SU-DHL-6 (cell line): ENCODE results near the gene EEF1AKMT3.

Experiments used
- H2AFZ ChIP-seq: fragments of 200-600 bp; sonication (generic); 2 replicates; pipeline ENCODE4 v1.6.1; 2014; ENCODE audit warnings: low read depth, mild to moderate bottlenecking, moderate library complexity, mixed read lengths, antibody characterized with exemption, low read length; ENCODE audit not compliant: severe bottlenecking
- H3F3A ChIP-seq: fragments of 200-600 bp; shearing (Covaris generic); 2 replicates; pipeline ENCODE4 v1.6.0; 2016; ENCODE audit warnings: antibody characterized with exemption, mild to moderate bottlenecking; ENCODE audit not compliant: insufficient read depth
- H3K27ac ChIP-seq: fragments of 200-600 bp; sonication (generic); 2 replicates; pipeline ENCODE4 v1.5.1; 2016; ENCODE audit warnings: low read depth, mild to moderate bottlenecking, low read length, moderate library complexity, mixed read lengths
- H3K27me3 ChIP-seq: fragments of 200-600 bp; sonication (generic), shearing (Covaris generic); 2 replicates; pipeline ENCODE4 v1.6.0; 2014; ENCODE audit warnings: mild to moderate bottlenecking, low read length
- H3K36me3 ChIP-seq: fragments of 200-600 bp; sonication (generic); 2 replicates; pipeline ENCODE4 v1.6.1; 2014; ENCODE audit warnings: mild to moderate bottlenecking, low read length, mixed read lengths
- H3K4me2 ChIP-seq: fragments of 300-600, 200-600 bp; shearing (Covaris generic), sonication (generic); 2 replicates; pipeline ENCODE4 v1.6.0; 2014; ENCODE audit warnings: low read length, low read depth, mild to moderate bottlenecking; ENCODE audit not compliant: poor library complexity, severe bottlenecking
- H3K4me3 ChIP-seq: fragments of 200-600 bp; sonication (generic); 2 replicates; pipeline ENCODE4 v1.5.1; 2014; ENCODE audit warnings: antibody characterized with exemption, low read length, mild to moderate bottlenecking, mixed read lengths; ENCODE audit not compliant: insufficient read depth, poor library complexity, severe bottlenecking
- H3K79me2 ChIP-seq: fragments of 200-600 bp; sonication (generic); 2 replicates; pipeline ENCODE4 v1.6.1; 2014; ENCODE audit warnings: mild to moderate bottlenecking, low read length, moderate library complexity; ENCODE audit not compliant: insufficient read depth
- H3K9ac ChIP-seq: fragments of 200-600 bp; sonication (generic); 2 replicates; pipeline ENCODE4 v1.7.0; 2014; ENCODE audit warnings: mild to moderate bottlenecking, low read length
- H3K9me2 ChIP-seq: fragments of 200-600 bp; sonication (generic); replicated peaks from 2 replicates; pipeline ENCODE4 v1.6.1; 2014; ENCODE audit warnings: low read length; ENCODE audit not compliant: insufficient read depth
- H3K9me3 ChIP-seq: fragments of 200-600 bp; sonication (generic); 2 replicates; pipeline ENCODE4 v1.6.1; 2014; ENCODE audit warnings: low read length, mixed read lengths; ENCODE audit not compliant: insufficient read depth
- H4K20me1 ChIP-seq: fragments of 200-600 bp; sonication (generic); 2 replicates; pipeline ENCODE4 v1.6.1; 2014; ENCODE audit warnings: low read depth, mild to moderate bottlenecking, antibody characterized with exemption, low read length, moderate library complexity, mixed read lengths
- CTCF ChIP-seq: fragments of 200-600 bp; sonication (generic); IDR thresholded peaks from one replicate; pipeline ENCODE4 v1.5.1; 2017; ENCODE audit warnings: antibody characterized with exemption, mild to moderate bottlenecking, low read length, moderate library complexity; ENCODE audit not compliant: insufficient read depth, poor library complexity, severe bottlenecking
- EZH2phosphoT487 ChIP-seq: fragments of 200-600 bp; sonication (generic), shearing (Covaris generic); conservative IDR thresholded peaks from 2 replicates; pipeline ENCODE4 v1.6.1; 2018; ENCODE audit warnings: mild to moderate bottlenecking, antibody characterized with exemption, low read length, moderate library complexity, mixed read lengths

The EEF1AKMT3 gene

DNA sequence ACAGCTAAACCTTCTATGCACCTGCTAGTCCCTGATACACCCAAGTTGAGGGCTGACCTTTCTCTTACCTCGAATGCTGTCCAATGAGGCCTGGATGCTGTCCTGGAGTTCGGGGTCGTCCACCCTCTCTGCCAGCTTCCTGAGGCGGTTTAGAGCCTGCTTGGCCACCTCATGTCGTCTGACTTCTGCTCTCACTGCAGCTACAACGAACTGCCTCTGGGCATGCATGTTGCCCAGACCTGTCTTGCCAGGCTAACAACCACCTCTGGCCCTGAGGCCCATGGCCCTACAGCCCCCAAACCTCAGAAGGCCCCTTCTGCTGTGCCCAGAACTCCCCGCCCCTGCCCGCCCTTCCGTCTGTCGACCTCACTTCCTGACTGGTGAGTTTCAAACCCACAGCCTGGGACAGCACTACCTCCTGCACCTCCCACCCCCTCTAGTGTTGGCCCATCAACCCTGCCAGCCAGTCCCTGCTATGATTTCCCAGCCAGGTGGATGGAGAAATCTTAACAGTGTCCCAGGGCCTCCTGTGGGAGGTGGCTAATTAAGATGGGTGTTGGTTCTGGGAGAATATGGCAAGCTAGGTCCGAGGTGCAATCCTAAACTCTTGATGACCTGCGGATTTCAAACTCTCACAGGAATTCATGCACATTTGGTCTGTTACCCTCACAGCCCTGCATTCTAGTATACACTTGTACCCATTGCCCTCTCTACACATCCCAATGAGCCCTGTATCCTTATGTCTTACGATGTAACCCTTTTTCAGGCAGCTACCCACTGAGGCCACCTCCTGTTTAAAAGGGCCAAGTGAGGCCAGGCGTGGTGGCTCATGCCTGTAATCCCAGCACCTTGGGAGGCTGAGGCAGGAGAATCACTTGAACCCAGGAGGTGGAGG, 30.3 kb upstream of the EEF1AKMT3 start:
- H3K27me3 ChIP-seq, result no peaks in the 10 kb centered on the region
- H3K79me2 ChIP-seq, result peaks cover 12% of the 10 kb centered on the region
- TF ChIP-seq CTCF, result peak; percentile 68
- TF ChIP-seq EZH2phosphoT487, result no peak
- H2AFZ ChIP-seq, result peak overlapping the region; percentile 42
- peaks cover under 1% of the 10 kb centered on the region; the same call in 1 of the 2 replicates for H3K36me3 ChIP-seq
- H3K9me3 ChIP-seq, result no peaks in the 10 kb centered on the region
- no peaks in the 10 kb centered on the region for H3K9me2 ChIP-seq
- no peaks in the 10 kb centered on the region for H4K20me1 ChIP-seq
- peak overlapping the region; percentile 68 for H3K4me3 ChIP-seq
- H3K27ac ChIP-seq, result peak overlapping the region; percentile 49
- peak overlapping the region; percentile 68 for H3K9ac ChIP-seq
- peak overlapping the region; percentile 91 for H3K4me2 ChIP-seq
- peaks cover 22% of the 10 kb centered on the region for H3F3A ChIP-seq

DNA sequence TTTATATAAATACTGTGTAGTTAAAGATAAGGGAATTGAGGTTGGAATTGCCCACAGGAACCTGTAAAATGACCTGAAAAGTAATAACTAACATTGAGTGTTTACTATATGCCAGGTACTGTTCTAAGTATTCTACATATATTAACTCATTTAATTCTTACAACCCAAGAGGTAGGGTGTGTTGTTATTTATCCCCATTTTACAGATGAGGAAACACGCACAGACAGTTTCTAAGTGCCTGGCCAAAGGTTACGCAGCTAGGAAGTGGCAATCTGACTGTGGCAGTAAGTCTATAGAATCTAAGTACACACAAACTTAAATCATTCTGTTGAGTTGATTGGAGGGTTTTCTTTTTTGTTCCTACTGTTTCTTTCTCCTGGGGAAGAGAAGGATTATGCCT, 28.6 kb upstream of the EEF1AKMT3 start:
- Histone ChIP-seq H3K79me2 (peaks cover 12% of the 10 kb centered on the region), H3K9ac (no peak overlapping the region), H3F3A (peaks cover 32% of the 10 kb centered on the region), H2AFZ (peak overlapping the region; percentile 60), H3K4me3 (peak overlapping the region; percentile 68), H3K27ac (no peak overlapping the region), H3K9me2 (no peaks in the 10 kb centered on the region), H4K20me1 (no peaks in the 10 kb centered on the region), H3K4me2 (peak overlapping the region; percentile 87), H3K27me3 (no peaks in the 10 kb centered on the region), H3K9me3 (no peaks in the 10 kb centered on the region), H3K36me3 (peaks cover 10% of the 10 kb centered on the region; the same call in 1 of the 2 replicates)
- no peak for TF ChIP-seq EZH2phosphoT487
- no peak for TF ChIP-seq CTCF

DNA sequence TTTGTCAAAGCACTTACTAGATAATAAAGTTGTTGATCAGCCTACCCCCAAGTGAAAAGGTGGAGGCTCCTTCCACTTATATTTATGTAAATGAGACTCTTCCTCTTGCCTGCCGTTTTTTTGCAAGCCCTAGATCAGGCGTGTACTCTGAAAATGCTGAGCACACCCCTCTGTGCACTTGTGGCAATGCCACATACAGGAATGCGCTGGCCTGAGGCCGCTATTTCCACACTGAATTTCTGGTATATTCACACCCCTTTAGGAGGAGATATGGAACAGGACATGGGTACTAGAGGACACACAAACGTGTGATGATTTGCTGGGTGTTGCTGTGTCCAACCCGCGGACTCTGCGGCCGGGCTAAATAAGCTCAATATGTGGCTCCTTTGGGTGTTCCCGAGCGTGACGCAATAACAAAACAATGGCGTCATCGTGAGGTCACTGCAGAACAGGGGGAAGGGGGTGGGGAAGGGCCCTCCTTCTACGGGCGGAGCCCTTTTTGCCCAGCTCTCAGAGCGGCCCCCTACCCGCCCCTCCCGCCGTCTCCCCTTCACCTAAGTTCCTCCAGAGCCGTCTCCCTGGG, 28.1 kb upstream of the EEF1AKMT3 start:
- Histone ChIP-seq H3K79me2 (peaks cover 11% of the 10 kb centered on the region), H3K27ac (peak overlapping the region; percentile 23; the same call in 1 of the 2 replicates), H2AFZ (peak overlapping the region; percentile 60), H4K20me1 (no peaks in the 10 kb centered on the region), H3F3A (peaks cover 32% of the 10 kb centered on the region), H3K36me3 (peaks cover 10% of the 10 kb centered on the region; the same call in 1 of the 2 replicates), H3K4me2 (peak overlapping the region; percentile 87), H3K9me3 (no peaks in the 10 kb centered on the region), H3K9me2 (no peaks in the 10 kb centered on the region), H3K4me3 (peak overlapping the region; percentile 68), H3K27me3 (no peaks in the 10 kb centered on the region), H3K9ac (peak overlapping the region; percentile 74)
- TF ChIP-seq EZH2phosphoT487 (no peak), CTCF (no peak)
